Fibroblast of skin of scalp (primary cell): ENCODE results near the gene ZC3H12D.
A peak's percentile ranks its signal among the peaks of the same experiment; 100 is the strongest.
"Not testable (repeated sequence)": the region's sequence is repeated elsewhere in the genome, so short reads cannot be mapped to it uniquely, and the experiment has no call there.

Experiments used
- DNase-seq: peaks from one replicate; pipeline ENCODE4 v3.0.0-alpha.2; 2013

ZC3H12D gene

DNA sequence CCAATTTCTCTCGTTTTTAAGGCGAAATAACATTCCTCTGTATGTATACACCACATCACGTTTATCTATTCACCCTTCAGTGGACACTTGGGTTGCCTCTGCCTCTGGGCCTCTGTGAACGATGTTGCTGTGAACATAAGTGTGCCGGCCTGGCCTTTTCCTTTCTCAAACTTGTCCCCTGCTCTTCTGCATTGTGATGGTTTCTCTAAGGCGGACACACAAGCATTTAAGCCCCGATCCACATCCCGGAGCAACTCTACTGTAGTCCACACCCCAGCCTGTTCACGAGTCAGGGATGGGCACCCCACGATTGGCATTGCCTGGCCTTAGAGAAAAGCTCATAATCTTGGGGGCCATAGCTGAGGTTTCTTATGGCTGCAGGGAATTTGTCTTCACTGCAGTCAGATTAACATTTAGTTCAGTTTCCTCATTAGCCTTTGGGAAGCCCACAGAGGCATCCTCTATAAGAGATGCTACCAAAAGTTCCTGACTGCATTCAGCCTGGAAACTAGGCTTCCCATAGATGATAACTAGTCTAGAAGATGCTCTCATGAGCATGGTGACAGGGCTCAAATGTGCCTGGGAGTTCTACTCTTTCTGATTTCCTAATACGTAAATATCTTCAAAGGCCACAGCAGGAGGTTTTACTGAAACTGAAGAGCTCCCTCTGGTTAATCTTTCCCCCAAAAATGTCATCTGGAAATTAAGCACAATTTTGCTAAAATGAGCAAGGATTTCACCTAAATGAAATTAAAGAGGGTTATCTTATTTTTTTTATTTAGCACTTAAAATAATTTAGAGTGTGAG is 762 bp downstream of the ZC3H12D start:
- no peak for DNase-seq

DNA sequence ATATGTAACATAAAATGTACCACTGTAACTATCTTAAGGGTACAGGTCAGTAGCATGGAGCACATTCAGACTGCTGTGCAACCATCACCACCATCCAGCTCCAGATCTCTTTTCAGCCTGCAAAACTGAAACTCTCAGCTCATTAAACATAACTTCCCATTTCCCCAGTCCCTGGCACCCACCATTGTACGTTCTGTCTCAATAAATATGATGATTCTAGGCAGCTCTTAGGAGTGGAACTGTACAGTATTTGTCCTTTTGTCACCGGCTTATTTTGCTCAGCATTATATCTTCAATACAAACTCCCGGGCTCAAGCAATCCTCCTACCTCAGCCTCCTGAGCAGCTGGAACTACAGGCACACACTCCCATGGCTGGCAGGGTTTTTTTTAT is 1.5 kb downstream of the ZC3H12D start:
- DNase-seq, result no peak

DNA sequence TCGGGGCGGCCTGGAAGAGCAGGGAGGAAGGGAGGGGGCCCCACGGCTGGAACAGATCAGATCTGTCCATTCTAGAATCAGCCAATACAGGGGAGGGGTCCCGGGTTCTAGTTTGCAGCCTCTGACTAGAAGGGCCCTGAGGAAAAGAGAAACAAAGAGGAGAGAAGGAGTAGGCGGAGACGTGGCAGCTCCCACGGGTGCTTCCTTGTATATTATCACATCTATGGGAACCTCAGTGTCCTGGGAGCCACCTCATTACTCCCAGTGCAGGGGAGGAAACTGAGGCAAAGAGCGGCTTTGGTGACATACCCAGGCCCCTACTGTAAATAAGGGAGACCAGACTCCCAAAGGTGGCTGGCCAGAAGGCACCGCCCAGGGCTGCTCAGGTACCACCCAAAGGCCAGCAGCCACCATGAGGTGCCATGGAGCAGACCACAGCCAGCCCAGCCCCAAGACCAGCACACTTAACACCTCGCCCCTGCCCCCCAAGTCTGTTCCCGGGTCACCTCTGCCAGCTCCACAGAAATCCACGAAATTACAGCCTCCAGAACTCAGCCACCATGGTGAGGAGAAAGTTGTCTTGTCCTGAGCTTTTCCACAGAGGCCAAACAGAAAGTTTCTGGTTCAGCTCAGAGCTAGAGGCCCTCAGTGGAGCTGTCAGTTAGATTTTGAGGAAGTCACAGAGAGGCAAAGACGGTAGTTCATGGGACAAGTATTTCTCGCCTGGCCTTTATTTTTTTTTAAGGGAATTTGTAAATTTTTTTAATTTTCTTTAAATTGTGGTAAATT is 2.1 kb downstream of the ZC3H12D start:
- no peak for DNase-seq

DNA sequence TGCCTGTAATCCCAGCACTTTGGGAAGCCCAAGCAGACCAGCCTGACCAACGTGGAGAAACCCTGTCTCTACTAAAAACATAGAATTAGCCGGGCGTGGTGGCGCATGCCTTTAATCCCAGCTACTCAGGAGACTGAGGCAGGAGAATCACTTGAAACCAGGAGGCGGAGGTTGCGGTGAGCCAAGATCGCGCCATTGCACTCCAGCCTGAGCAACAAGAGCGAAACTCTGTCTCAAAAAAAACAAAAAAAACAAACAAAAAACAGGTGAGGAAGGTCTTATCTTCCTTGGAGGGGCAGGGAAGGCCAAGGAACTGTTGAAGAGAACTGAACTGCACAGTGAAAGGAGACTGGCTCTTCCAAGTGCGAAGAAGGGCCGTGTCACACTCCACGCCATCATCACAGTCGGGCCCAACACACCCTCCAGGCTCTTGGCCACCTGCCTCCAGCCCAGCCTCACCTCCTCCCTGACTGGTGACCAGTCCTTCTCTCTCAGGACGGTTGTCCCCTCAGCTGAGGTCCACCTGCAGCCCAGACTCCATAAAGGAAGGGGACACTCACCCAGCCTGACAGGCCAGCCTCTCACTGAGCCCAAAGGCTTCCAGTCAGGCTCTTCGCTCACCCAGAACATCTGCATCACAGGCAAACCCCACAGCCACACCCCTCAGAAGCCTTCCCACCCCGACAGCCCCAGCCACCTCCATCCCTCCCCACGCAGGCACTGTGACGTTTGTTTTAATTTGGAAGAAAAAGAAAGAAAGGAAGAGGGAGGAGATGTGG is 4.1 kb downstream of the ZC3H12D start:
- DNase-seq, result no peak

DNA sequence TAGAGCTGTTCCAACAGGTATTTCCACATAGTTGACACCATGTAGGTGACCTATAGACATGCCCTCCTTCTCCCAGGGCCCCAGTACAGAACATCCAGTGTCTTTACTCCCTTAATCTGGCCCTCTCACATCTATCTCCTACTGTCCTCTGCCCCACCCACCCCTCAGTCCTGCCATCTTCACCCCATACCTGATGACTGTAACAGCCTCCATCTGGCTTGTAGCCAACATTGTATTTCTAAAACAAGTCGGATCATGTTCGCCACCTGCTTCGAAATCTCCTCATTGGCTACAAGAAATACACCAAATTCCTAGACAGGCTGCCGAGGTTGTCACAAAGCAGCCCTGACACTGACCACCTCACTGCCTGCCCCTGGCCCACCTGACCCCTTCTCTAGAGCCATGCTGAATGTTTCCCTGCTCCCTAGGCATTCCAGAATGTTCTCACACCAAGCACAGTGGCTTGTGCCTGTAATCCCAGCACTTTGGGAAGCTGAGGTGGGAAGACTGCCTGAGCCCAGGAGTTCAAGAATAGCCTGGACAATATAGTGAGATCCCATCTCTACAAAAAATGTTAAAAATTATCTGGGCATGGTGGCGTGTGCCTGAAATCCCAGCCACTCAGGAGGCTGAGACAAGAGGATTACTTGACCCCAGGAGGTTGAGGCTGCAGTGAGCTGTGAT is 6.0 kb downstream of the ZC3H12D start:
- DNase-seq, result no peak

DNA sequence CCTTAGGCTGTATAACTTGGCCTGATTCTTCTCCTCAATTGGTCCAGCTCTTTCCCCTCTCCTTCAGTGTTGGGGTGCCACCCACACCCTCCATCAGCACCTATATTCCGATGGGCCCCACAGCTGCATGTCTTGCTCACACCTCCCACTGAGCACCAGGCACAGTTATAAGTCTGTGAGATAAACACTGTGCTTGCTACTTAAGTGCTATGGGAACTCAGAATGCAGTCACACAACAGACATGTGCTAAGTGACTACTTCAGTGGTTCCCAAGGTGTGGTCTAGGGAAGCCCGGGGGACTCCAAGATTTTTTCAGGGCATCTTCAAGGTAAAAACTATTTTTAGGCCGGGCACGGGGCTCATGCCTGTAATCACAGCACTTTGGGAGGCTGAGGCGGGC is 7.3 kb downstream of the ZC3H12D start:
- DNase-seq, result no peak

DNA sequence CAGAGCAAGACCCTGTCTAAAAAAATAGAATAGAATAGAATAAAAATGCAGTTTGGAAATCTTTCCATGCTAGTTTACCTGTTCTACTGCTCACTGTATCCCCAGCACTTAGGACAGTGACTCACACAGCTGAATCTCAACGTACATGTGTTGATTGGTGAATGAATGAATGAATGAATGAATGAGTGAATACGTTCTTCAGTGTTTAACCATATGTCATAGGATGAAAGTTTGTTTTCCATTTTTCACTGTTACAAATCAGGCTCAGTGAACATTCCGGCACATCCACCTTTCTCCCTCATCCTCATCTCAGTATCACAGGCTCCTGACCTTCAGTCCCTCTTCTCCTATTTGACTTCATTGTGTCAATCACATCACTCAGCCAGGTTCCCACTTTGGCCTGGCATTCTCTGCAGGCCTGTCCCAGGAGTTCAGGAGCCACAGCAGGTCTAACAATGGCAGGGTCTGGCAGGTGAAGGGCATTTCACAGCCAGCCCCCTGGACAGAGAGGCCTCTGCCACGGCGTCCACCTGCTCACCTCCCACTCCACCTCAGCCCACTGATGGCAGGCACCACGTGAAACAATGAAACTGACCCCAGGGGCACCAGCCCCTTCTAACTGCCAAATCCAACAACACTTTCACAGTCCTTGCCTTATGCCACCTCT is 7.9 kb downstream of the ZC3H12D start:
- no peak for DNase-seq

DNA sequence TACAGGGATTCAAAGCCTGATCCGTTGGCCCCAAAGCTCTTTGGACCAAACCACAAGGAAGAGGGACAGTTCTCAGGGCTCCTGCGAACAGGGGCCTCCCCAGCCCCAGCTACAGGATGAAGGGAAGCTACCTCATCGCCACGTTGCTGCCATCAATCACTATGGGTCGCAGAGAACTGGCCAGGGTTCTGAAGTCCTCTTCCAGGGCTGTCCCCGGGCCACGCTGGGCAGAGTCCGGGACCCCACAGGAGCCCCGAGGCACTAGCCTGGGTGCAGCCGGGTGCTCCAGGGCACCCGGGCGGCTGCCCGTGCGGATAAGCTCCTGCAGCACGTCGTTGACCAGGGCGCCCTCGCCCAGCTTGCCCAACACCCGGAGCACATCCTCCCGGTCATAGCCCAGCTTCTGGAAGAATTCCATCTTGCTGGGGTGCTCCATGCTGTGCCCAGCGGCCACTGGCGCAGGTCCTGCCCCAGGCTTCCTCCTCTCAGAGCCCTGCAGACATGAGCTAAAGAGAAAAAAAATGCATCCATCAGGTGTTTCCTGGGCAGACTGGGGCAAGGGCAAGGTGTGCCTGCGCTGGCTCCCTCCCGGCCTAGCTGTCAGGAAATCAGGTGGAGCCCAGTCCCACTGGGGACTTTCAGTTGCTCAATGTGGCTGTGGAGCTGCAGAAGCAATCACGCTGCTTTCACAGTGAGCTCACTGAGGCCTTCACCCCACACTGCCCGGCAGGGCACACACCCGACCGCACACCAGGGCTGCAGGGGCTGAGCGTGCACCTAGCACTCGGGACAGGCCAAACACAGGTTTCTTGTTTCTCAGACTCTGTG is 10.5 kb downstream of the ZC3H12D start:
- no peak for DNase-seq

DNA sequence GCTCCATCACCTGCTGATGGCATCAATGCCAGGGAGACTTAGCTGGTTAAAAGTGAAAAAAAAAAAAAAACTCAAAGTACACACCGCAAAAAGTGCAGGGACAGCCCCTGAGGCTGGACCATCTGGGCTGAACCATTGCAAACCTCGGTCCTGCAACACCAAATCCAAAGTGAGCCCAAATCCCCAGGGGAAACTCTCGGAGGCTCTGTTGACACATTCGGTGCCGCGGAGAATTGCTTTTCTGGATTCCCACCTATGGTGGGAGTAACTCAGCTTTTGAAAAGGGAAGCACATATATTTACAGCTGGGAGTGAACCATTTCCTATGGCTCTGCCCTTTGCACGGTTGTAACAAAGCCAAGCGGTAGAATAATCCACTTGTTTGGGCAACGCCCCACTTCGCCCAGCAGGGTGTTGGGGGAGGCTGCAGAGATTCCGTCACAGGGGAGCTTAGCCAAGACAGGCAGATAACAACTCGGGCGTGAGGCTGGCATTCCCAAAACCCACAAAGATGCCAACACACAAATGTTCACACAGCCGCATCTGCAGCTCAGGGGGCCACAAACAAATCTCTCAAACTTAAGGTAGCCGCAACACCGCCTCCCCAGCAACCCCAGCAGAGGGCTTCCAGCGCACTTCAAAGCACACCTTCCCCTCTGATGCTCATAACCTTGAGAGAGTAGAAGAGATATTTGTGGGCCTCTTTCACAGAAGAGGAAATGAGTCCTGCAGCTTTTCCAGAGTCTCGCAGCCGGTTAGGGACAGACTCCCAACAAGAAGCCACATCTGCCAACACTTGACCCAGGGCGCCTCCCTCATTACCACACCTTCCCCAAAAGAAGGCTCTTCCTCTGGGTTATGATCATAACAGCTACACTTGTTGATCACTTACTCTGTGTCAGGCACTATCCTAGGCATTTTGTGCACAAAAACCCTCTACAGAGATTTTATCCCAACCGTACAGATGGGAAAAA is 11.4 kb downstream of the ZC3H12D start:
- no peak for DNase-seq

DNA sequence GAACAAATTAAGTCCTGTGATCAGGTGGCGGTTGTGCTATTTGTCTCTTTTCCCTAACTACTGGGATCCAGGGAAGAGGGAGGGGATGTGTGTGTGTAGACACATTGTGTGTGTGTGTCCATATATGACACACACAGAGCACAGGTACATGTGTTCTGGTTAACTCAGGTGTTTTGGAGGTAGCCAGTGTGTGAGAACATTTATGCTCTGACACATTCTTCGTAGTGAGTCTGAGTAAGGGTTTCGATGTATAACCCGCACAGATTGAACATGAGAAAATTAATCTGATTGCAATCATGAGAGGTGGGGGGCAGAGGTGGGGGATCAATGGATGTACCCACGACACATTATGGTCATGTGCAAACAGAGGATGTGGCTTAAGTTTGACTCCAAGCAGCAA is 12.6 kb downstream of the ZC3H12D start:
- no peak for DNase-seq

DNA sequence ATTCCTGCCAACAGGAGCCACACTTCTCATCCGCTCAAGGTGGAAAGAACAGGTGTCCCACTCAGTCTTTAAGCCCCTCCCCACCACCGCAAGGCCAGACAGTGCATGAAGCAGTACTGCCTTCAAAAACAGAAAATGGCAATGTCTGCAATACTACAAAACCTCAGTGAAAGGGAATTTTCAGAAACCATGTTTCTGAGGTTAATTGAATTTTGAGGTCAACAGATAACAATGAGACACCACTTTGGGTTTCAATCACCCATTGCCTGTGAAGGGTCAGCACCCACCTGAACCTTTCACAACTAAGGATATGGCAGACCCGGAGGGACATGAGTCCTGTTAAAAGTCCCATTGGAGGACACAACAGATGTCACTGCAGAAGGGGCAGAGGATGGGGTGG is 13.0 kb downstream of the ZC3H12D start:
- DNase-seq, result no peak

DNA sequence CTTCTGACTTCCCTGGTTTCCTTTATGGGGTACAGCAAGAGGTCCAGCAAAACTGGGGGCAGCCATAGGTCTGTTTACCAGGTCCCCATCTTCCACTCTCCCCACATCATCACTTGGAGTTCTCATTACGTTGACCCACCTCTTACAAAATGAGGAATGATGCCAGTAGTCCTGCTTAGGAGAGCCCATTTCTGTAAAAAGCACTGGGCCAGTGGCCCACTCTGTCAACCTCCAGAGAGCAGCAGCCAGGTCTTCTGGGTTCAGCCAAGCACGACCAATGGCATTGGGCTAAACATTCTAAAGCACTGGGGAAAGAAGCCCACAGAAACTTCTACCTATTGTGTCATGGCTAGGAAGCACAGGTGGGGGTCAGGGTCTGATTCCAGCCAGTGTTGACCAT is 13.9 kb downstream of the ZC3H12D start:
- no peak for DNase-seq

DNA sequence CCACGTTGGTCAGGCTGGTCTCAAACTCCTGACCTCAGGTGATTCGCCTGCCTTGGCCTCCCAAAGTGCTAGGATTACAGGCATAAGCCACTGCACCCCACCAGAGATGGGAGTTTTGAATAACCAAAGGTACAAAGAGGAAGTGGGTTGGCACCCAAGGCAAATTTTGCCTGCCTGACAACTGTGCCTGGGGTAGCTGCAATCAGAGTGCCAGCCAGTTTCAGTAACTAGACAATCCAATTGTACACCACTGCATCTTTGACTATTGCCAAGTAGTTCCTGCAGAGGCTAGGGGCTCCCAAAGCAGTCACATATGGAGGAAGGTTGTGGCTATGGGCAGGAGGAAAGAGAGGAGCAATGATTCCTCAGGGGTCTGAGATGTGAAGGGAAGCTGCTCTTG is 16.6 kb downstream of the ZC3H12D start:
- no peak for DNase-seq

DNA sequence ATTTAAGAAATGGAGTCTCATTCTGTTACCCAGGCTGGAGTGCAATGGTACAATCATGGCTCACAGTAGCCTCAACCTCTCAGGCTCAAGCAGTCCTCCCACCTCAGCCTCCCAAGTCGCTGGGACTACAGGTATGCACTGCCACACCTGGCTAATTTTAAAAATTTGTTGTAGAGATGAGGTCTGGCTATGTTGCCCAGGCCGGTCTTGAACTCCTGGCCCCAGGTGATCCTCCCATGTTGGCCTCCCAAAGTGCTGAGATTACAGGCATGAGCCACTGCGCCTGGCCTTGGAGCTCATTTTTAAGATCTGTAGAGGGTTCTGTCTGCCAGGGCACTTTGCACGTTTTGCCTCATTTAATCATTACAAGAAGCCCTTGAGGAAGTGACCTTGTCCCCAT is 17.5 kb downstream of the ZC3H12D start:
- no peak for DNase-seq

DNA sequence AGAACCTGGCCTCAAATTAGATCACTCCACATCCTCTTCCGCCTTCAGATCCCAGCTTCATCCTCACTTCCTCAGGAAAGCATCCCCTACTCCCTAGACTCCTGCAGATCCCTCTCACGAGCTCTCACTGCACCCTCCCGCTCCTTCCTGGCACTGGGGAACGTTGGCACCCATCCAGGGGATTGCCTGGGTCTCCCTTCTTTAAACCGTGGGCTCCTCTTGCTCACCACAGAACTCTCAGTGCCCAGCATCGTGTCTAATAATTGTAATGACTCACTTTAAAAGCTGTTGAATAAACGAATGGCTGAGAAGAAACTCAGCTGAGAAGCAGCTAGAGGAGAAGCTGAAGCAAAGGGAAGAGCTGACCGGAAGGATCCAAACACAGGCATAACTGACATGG is 20.4 kb downstream of the ZC3H12D start:
- DNase-seq, result no peak

DNA sequence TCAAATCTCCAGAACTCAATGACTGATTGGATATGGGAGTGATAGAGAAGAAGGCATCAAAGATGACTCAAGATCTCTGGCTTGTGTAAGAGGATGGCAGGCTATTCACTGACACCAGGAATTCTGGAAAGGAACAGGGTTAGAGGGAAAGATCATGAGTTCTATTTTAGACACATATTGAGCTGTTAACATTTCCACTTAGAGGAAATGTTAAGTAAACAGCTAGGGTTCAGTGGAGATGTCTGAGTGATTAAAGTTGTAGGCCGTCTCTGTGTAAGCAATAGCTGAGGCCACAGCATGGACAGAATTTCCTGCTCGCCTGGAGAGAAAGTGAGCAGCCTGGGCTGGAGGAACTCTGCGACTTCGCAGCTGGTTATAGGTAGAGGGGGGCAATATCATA is 21.0 kb downstream of the ZC3H12D start:
- no peak for DNase-seq

DNA sequence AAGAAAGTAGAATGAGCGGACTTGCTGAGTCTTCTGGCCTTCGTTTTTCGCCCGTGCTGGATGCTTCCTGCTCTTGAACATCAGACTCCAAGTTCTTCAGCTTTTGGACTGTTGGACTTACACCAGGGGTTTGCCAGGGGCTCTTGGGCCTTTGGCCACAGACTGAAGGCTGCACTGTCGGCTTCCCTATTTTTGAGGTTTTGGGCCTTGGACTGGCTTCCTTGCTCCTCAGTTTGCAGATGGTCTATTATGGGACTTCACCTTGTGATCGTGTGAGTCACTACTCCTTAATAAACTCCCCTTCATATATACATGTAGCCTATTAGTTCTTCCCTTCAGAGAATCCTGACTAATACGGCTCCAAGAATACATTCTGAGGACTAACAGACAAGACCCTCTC is 22.1 kb downstream of the ZC3H12D start:
- DNase-seq, result not testable (repeated sequence)

DNA sequence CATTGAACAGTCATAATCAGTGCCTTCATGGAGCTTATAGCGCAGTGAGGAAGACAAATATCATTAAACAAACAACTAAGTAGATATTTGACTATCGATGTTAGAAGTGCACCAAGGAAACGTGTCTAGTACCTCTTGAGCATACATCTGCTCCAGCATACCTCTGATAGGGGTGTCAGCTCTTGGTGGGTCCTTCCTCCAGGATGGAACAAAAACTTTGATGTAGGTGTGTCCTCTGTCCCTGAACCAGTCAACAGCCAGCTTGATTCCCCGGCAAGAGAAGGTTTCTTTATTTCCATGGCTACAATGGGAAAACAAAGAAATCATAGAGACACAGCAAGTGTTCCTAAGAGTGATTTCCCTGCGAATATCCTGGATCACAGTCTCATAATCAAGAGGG is 23.1 kb downstream of the ZC3H12D start:
- no peak for DNase-seq

DNA sequence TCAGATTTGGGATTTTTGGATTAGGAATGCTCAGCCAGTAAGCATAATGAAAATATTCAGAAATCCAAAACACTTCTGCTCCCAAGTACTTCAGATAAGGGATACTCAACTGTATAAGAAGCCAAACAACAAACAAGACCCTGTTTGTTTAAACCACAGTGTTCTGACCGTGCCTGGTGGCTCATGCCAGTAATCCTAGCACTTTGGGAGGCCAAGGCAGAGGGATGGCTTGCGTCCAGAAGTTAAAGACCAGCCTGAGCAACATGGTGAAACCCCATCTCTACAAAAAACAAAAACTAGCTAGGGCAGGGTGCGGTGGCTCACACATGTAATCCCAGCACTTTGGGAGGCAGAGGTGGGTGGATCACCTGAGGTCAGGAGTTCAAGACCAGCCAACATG is 24.6 kb downstream of the ZC3H12D start:
- not testable (repeated sequence) for DNase-seq

DNA sequence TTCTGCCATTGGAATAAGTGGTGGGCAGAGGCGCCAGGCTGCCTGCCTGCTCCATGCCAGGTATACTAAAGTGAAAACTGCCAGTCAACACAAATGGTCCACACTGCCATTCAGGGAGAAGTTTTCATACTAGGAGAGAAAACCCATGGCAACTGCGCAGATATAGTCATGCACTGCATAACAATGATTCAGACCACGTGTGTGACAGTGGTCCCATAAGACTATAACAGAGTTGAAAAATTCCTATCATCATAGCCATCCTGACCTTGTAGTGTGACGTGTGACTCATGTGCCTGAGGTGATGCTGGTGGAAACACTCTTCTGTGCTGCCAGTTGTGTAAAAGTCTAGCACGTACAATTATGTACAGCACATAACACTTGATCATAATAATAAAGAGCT is 25.1 kb downstream of the ZC3H12D start:
- peak; percentile 50 for DNase-seq
